22Rv1 (cell line): ENCODE data around the gene KIRREL3.

Experiments
- H3K27ac ChIP-seq: fragments of 450-650 bp; 2 replicates; pipeline ENCODE4 v1.5.1; 2017
- ZFX ChIP-seq: fragments of 450-650 bp; IDR thresholded peaks from 2 replicates; pipeline ENCODE4 v1.6.1; 2017; ENCODE audit warnings: antibody characterized with exemption, borderline replicate concordance
- TF ChIP-seq, protein P1 (sequence below): fragments of 450-650 bp; IDR thresholded peaks from 2 replicates; pipeline ENCODE4 v1.5.1; 2017; ENCODE audit warnings: mild to moderate bottlenecking

KIRREL3 gene

DNA sequence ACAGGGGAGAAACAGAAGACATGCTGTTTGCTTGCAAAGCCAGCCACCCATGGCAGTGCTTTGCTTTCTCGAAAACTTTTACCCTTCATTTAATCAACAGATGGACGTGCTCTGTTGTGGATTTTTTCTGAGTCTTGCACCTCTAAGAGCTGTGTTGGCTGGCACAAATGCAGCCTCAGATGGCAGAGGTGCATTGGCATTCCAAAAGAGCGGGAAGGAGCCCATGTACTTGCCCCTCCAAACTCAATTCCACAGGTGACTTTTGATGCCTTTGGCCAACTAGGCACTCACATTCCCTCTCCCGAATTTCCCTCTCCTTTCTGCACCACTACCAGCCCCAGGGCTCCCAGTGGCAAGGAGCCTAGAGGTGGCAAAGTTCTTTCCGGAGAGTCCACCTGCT, 1.2 kb downstream of the KIRREL3 start:
- TF ChIP-seq, protein P1, sequence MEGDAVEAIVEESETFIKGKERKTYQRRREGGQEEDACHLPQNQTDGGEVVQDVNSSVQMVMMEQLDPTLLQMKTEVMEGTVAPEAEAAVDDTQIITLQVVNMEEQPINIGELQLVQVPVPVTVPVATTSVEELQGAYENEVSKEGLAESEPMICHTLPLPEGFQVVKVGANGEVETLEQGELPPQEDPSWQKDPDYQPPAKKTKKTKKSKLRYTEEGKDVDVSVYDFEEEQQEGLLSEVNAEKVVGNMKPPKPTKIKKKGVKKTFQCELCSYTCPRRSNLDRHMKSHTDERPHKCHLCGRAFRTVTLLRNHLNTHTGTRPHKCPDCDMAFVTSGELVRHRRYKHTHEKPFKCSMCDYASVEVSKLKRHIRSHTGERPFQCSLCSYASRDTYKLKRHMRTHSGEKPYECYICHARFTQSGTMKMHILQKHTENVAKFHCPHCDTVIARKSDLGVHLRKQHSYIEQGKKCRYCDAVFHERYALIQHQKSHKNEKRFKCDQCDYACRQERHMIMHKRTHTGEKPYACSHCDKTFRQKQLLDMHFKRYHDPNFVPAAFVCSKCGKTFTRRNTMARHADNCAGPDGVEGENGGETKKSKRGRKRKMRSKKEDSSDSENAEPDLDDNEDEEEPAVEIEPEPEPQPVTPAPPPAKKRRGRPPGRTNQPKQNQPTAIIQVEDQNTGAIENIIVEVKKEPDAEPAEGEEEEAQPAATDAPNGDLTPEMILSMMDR: no peak
- TF ChIP-seq ZFX: no peak
- no peak overlapping the region for H3K27ac ChIP-seq

DNA sequence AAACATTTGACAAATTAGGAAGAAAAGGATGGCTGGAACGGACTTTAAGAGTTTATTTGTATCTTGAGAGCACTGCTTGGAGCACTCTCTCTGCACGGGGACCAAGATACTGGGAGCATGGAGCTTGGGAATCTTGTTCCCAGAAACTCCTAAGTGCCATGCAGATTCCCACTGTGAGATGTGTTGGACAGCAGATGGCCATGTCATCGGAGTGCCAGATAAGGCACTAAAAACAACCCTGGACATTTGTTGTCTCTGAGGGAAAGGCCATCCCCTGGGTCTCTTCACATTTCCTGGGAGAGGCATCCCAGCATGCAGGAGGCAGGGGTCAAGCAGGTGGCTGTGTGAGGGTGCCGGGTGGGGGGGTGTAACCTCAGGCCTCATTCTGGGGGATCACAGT, 2.9 kb downstream of the KIRREL3 start:
- TF ChIP-seq ZFX: no peak
- TF ChIP-seq, protein P1: no peak
- no peak overlapping the region for H3K27ac ChIP-seq

DNA sequence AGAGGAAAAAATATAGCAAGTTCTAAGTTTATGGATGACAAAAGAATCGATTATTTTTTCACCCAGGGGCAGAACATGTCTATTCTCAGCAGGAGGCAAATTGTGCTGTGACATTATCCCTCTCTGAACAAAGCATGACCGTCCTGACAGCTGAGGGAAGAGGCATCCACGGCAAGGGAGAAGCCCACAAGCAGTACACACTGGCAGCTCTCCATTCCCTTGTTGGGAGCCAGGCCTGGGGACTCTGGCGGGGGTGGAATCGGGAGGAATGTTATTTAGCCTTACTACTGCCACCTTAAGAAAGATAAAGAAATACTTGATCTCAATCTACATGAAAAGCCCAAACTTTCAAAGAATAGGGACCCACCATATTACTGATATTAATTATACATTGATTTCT, 3.4 kb downstream of the KIRREL3 start:
- TF ChIP-seq ZFX: no peak
- TF ChIP-seq, protein P1: no peak
- no peak overlapping the region for H3K27ac ChIP-seq

DNA sequence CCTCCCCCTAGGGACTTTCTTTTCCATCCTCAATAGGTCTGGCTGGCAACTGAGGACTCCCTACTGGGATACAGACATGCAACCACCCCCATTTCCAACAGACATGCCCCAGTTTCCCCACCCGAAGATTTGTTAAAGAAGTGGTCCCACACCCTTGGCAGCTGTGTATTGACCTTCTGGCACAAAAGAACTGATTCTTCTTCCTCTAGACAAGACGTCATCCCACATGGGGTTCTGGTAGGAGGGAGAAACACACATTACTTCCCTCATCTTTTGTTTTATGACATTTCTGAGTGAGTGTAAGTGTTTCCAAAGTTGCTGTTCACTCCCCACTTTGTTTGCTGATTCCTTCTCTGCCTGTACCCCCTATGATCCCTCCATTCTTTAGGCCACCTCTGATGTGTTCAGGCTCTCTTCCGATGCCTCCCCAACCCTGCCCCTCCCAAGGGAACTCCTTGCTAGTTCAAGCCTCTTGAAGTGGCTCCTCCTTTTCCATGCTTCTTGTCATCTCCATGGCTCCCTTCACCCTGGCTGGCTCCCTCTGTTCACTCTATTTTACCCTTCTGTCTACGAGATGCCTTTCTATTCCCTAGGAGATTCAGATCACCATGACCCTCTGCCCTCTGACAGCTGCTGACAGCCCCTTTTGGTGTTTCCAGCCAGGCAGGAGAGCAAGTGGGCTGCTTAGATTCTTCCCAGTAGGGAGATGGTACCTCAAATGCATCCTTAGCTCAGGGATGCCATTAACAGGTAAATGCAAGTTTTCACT, 4.3 kb downstream of the KIRREL3 start:
- TF ChIP-seq ZFX: no peak
- TF ChIP-seq, protein P1: no peak
- no peak overlapping the region for H3K27ac ChIP-seq

DNA sequence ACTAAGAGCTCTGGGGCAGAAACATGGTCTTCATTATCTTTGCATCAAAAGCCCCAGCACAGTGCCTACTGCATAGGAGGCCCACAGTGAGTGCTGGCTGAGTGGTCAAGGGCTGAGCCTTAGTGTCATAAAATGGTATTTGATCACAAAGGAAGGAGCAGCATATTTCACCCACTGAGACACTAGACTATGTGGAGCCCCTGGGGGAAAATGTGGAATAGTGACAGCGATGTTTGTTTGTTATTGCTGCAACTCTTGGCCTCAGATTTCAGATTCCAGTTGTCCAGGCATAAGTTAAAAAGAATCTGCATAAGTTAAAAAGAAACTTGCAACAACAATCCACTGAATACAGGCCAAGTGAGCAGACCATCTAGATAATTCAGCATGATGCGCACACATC, 7.0 kb downstream of the KIRREL3 start:
- no peak for TF ChIP-seq ZFX
- TF ChIP-seq, protein P1: no peak
- no peak overlapping the region for H3K27ac ChIP-seq

DNA sequence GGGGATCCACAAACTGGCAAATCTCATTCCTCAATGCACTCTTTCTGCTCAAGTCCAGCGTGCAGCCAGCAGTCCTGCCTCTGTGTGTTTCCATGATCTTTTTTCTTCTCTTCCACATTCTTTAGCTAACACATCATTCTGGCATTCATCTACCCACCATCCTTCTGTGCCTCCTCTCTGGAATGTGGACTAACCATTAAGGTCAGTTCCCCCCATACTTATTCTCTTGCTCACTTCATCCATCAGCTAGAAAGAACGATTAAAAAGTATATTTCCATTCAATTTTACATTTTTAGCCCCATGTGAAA, 7.8 kb downstream of the KIRREL3 start:
- no peak overlapping the region for H3K27ac ChIP-seq

More for the DNA sequence above, 7.8 kb downstream of the KIRREL3 start:
- TF ChIP-seq ZFX: no peak
- TF ChIP-seq, protein P1: no peak
